HEK293 (cell line): ENCODE results near the gene REST.

Experiments
- CTCF ChIA-PET: fragments of 350-600 bp; formaldehyde crosslinking; extraction: SDS; loops from one replicate; lab custom pipeline; 2021; ENCODE audit warnings: antibody characterized with exemption; lab: Yijun Ruan, JAX
- POLR2A ChIA-PET: fragments of 300-600 bp; formaldehyde crosslinking; extraction: SDS; loops from one replicate; lab custom pipeline; 2020; ENCODE audit warnings: antibody characterized with exemption, inconsistent platforms; lab: Yijun Ruan, JAX
- H3K27ac ChIP-seq: fragments of 200-500 bp; sonication (Bioruptor generic); 2 replicates; pipeline ENCODE4 v1.5.1; 2014; ENCODE audit warnings: low read depth, low read length, control low read depth, inconsistent platforms; ENCODE audit errors: extremely low read depth
- H3K36me3 ChIP-seq, 2 experiments: fragments of 200-500 bp in 1 of 2; sonication (Bioruptor generic) in 1 of 2; 1 replicate in 1 of 2; 2 replicates in 1 of 2; pipeline ENCODE4 v1.5.1; 2014 to 2017; ENCODE audit warnings: inconsistent platforms in 2 of 2, low read length in 2 of 2; ENCODE audit not compliant: control insufficient read depth in 2 of 2, insufficient read depth in 1 of 2
- H3K4me1 ChIP-seq: fragments of 200-500 bp; sonication (Bioruptor generic); 2 replicates; pipeline ENCODE4 v1.5.1; 2014; ENCODE audit warnings: mild to moderate bottlenecking, low read length, inconsistent platforms; ENCODE audit not compliant: control insufficient read depth, insufficient read depth
- H3K4me3 ChIP-seq: 2 replicates; pipeline ENCODE4 v1.5.1; 2011; ENCODE audit warnings: low read depth, mild to moderate bottlenecking, control low read depth, low read length, moderate library complexity
- H3K9me3 ChIP-seq: fragments of 200-500 bp; sonication (Bioruptor generic); 2 replicates; pipeline ENCODE4 v1.5.1; 2014; ENCODE audit warnings: low read depth, low read length, inconsistent platforms; ENCODE audit not compliant: control insufficient read depth, insufficient read depth
- ATF2 ChIP-seq: fragments of 450-650 bp; formaldehyde crosslinking; IDR thresholded peaks from 2 replicates; pipeline ENCODE4 v1.5.1; 2016; ENCODE audit warnings: missing biosample characterization, missing genetic modification characterization, low read depth
- OSR2 ChIP-seq: fragments of 450-650 bp; formaldehyde crosslinking; IDR thresholded peaks from 2 replicates; pipeline ENCODE4 v1.5.1; 2016; ENCODE audit warnings: missing biosample characterization, missing genetic modification characterization
- OVOL3 ChIP-seq: fragments of 450-650 bp; formaldehyde crosslinking; IDR thresholded peaks from 2 replicates; pipeline ENCODE4 v1.5.1; 2016; ENCODE audit warnings: missing biosample characterization, missing genetic modification characterization
- PRDM6 ChIP-seq: fragments of 450-650 bp; formaldehyde crosslinking; IDR thresholded peaks from 2 replicates; pipeline ENCODE4 v1.5.1; 2017; ENCODE audit warnings: missing biosample characterization, missing genetic modification characterization
- RBAK ChIP-seq: fragments of 450-650 bp; formaldehyde crosslinking; IDR thresholded peaks from 2 replicates; pipeline ENCODE4 v1.5.1; 2016; ENCODE audit warnings: missing biosample characterization, missing genetic modification characterization
- TRIM28 ChIP-seq: IDR thresholded peaks from 2 replicates; pipeline ENCODE4 v1.6.1; 2011; ENCODE audit warnings: low read length, control low read depth, borderline replicate concordance
- YY1 ChIP-seq: fragments of 450-650 bp; formaldehyde crosslinking; IDR thresholded peaks from 2 replicates; pipeline ENCODE4 v1.5.1; 2018; ENCODE audit warnings: missing biosample characterization, missing genetic modification characterization
- YY2 ChIP-seq: fragments of 450-650 bp; formaldehyde crosslinking; IDR thresholded peaks from 2 replicates; pipeline ENCODE4 v1.5.1; 2016; ENCODE audit warnings: missing biosample characterization, missing genetic modification characterization
- ZBTB48 ChIP-seq: fragments of 450-650 bp; formaldehyde crosslinking; IDR thresholded peaks from 2 replicates; pipeline ENCODE4 v1.5.1; 2016; ENCODE audit warnings: missing biosample characterization, missing genetic modification characterization
- ZBTB6 ChIP-seq: fragments of 450-650 bp; formaldehyde crosslinking; IDR thresholded peaks from 2 replicates; pipeline ENCODE4 v1.5.1; 2017; ENCODE audit warnings: missing biosample characterization, missing genetic modification characterization
- ZFHX2 ChIP-seq: fragments of 450-650 bp; formaldehyde crosslinking; conservative IDR thresholded peaks from 2 replicates; pipeline ENCODE4 v1.5.1; 2016; ENCODE audit warnings: missing biosample characterization, missing genetic modification characterization
- ZNF146 ChIP-seq: fragments of 450-650 bp; formaldehyde crosslinking; IDR thresholded peaks from 2 replicates; pipeline ENCODE4 v1.5.1; 2016; ENCODE audit warnings: missing biosample characterization, missing genetic modification characterization
- ZNF155 ChIP-seq: fragments of 450-650 bp; formaldehyde crosslinking; IDR thresholded peaks from 2 replicates; pipeline ENCODE4 v1.5.1; 2016; ENCODE audit warnings: missing biosample characterization, missing genetic modification characterization
- ZNF175 ChIP-seq: fragments of 450-650 bp; formaldehyde crosslinking; IDR thresholded peaks from 2 replicates; pipeline ENCODE4 v1.5.1; 2016; ENCODE audit warnings: missing biosample characterization, missing genetic modification characterization
- ZNF266 ChIP-seq: fragments of 450-650 bp; formaldehyde crosslinking; IDR thresholded peaks from 2 replicates; pipeline ENCODE4 v1.5.1; 2016; ENCODE audit warnings: missing biosample characterization, missing genetic modification characterization, low read depth
- ZNF354C ChIP-seq: fragments of 450-650 bp; formaldehyde crosslinking; IDR thresholded peaks from 2 replicates; pipeline ENCODE4 v1.5.1; 2016; ENCODE audit warnings: missing biosample characterization, missing genetic modification characterization, low read depth, borderline replicate concordance
- ZNF391 ChIP-seq: fragments of 450-650 bp; formaldehyde crosslinking; IDR thresholded peaks from 2 replicates; pipeline ENCODE4 v1.5.1; 2016; ENCODE audit warnings: low read depth, missing biosample characterization, missing genetic modification characterization, borderline replicate concordance
- ZNF423 ChIP-seq: fragments of 450-650 bp; formaldehyde crosslinking; IDR thresholded peaks from 2 replicates; pipeline ENCODE4 v1.5.1; 2016; ENCODE audit warnings: missing biosample characterization, missing genetic modification characterization
- ZNF488 ChIP-seq: fragments of 450-650 bp; formaldehyde crosslinking; IDR thresholded peaks from 2 replicates; pipeline ENCODE4 v1.5.1; 2016; ENCODE audit warnings: missing biosample characterization, missing genetic modification characterization
- ZNF558 ChIP-seq: fragments of 450-650 bp; formaldehyde crosslinking; IDR thresholded peaks from 2 replicates; pipeline ENCODE4 v1.5.1; 2016; ENCODE audit warnings: missing biosample characterization, missing genetic modification characterization
- ZNF621 ChIP-seq: fragments of 450-650 bp; formaldehyde crosslinking; IDR thresholded peaks from 2 replicates; pipeline ENCODE4 v1.5.1; 2017; ENCODE audit warnings: missing biosample characterization, missing genetic modification characterization
- ZNF629 ChIP-seq: fragments of 450-650 bp; formaldehyde crosslinking; IDR thresholded peaks from 2 replicates; pipeline ENCODE4 v1.5.1; 2017; ENCODE audit warnings: missing biosample characterization, missing genetic modification characterization
- ZNF660 ChIP-seq: fragments of 450-650 bp; IDR thresholded peaks from 2 replicates; pipeline ENCODE4 v1.5.1; 2018; ENCODE audit warnings: missing biosample characterization, mild to moderate bottlenecking, missing genetic modification characterization
- ZNF701 ChIP-seq: fragments of 450-650 bp; formaldehyde crosslinking; IDR thresholded peaks from 2 replicates; pipeline ENCODE4 v1.5.1; 2016; ENCODE audit warnings: missing biosample characterization, missing genetic modification characterization
- ZNF707 ChIP-seq: fragments of 450-650 bp; formaldehyde crosslinking; IDR thresholded peaks from 2 replicates; pipeline ENCODE4 v1.5.1; 2016; ENCODE audit warnings: missing biosample characterization, missing genetic modification characterization
- ZNF830 ChIP-seq: fragments of 450-650 bp; IDR thresholded peaks from 2 replicates; pipeline ENCODE4 v1.5.0; 2018; ENCODE audit warnings: missing biosample characterization, missing genetic modification characterization, low read depth, mild to moderate bottlenecking, moderate library complexity
- ZSCAN30 ChIP-seq: fragments of 450-650 bp; IDR thresholded peaks from 2 replicates; pipeline ENCODE4 v1.5.1; 2018; ENCODE audit warnings: missing biosample characterization, mild to moderate bottlenecking, missing genetic modification characterization, moderate library complexity
- ZSCAN5A ChIP-seq: fragments of 450-650 bp; formaldehyde crosslinking; IDR thresholded peaks from 2 replicates; pipeline ENCODE4 v1.5.1; 2016; ENCODE audit warnings: missing biosample characterization, missing genetic modification characterization

The REST gene

GRCh38 chr4:56953680-56954520 is 46.2 kb downstream of the REST start:
- ChIA-PET CTCF (interaction anchor here (0.6 to 1.5 kb wide), 3 partner anchors 11 to 579 kb away, joined by 3 to 5 read pairs (median 4); no protein-coding TSS in a partner anchor), POLR2A (no interaction called here)
- no peak overlapping the region for H3K27ac ChIP-seq
- H3K36me3 ChIP-seq: no peaks in the 10 kb centered on the region
- no peaks in the 10 kb centered on the region for H3K4me1 ChIP-seq
- no peak overlapping the region for H3K4me3 ChIP-seq
- no peaks in the 10 kb centered on the region for H3K9me3 ChIP-seq
- no peak for TF ChIP-seq ZNF707 (tag by site-specific recombination)
- no peak for TF ChIP-seq ATF2 (tag by site-specific recombination)
- no peak for TF ChIP-seq ZNF701
- TF ChIP-seq ZSCAN5A (tag by site-specific recombination): no peak
- TF ChIP-seq, all 188 proteins: peak for 0

- POLR2A ChIA-PET: no interaction called here
- Histone ChIP-seq H3K27ac (no peak overlapping the region), H3K9me3 (no peaks in the 10 kb centered on the region), H3K4me1 (no peaks in the 10 kb centered on the region), H3K4me3 (no peak overlapping the region), H3K36me3 (peaks cover 3 to 15% of the 10 kb centered on the region in 2 experiments)
- CTCF ChIA-PET: no interaction called here
- TF ChIP-seq ZNF391 (no peak), ZNF146 (tag by site-specific recombination) (no peak), ZNF155 (tag by site-specific recombination) (no peak), ZNF621 (tag by site-specific recombination) (no peak), ZBTB6 (tag by site-specific recombination) (0 out of 2 replicates have a peak, but pooled peaks have one; percentile 11), ZFHX2 (tag by site-specific recombination) (no peak), ZNF266 (tag by site-specific recombination) (no peak), ZBTB48 (tag by site-specific recombination) (no peak), RBAK (tag by site-specific recombination) (no peak), ZNF558 (tag by site-specific recombination) (no peak), YY1 (0 out of 2 replicates have a peak, but pooled peaks have one; percentile 36), OVOL3 (tag by site-specific recombination) (no peak), YY2 (tag by site-specific recombination) (0 out of 2 replicates have a peak, but pooled peaks have one; percentile 40), ZNF830 (no peak), TRIM28 (no peak), ZNF488 (tag by site-specific recombination) (no peak), PRDM6 (tag by site-specific recombination) (no peak), ZNF354C (tag by site-specific recombination) (no peak), ZNF175 (no peak), ZNF423 (tag by site-specific recombination) (no peak), OSR2 (no peak), ZNF629 (tag by site-specific recombination) (no peak), ZSCAN30 (tag by site-specific recombination) (peak; percentile 40; the same call in 1 of the 2 replicates), ZNF660 (tag by site-specific recombination) (no peak)
Observed at GRCh38 chr4:56958111-56958517, 50.4 kb downstream of the REST start.
